GM23248 (cell line): ENCODE measurements around the gene FOXA1. TPM values are rescaled to one million over a fixed set of nuclear protein-coding genes. Genes with fewer than 3 reads are reported as not detected.

Source experiments
- DNase-seq: peaks from one replicate; pipeline ENCODE4 v3.0.0-alpha.2; 2015
- H2AFZ ChIP-seq: fragments of 200-600 bp; sonication (generic); 2 replicates; pipeline ENCODE4 v1.6.1; 2016; ENCODE audit warnings: antibody characterized with exemption
- H3F3A ChIP-seq: fragments of 200-600 bp; sonication (generic); 2 replicates; pipeline ENCODE4 v1.6.1; 2016; ENCODE audit warnings: mild to moderate bottlenecking, antibody characterized with exemption, mixed run types; ENCODE audit not compliant: insufficient read depth
- H3K27ac ChIP-seq: fragments of 200-600 bp; sonication (generic); 2 replicates; pipeline ENCODE4 v1.5.1; 2016; ENCODE audit warnings: mild to moderate bottlenecking
- H3K27me3 ChIP-seq: fragments of 200-600 bp; sonication (generic); replicated peaks from 2 replicates; pipeline ENCODE4 v1.6.1; 2016; ENCODE audit warnings: mild to moderate bottlenecking; ENCODE audit not compliant: insufficient read depth
- H3K36me3 ChIP-seq: fragments of 200-600 bp; sonication (generic); 2 replicates; pipeline ENCODE4 v1.6.1; 2016; ENCODE audit warnings: low read depth, mild to moderate bottlenecking
- H3K4me1 ChIP-seq: fragments of 200-600 bp; sonication (generic); 2 replicates; pipeline ENCODE4 v1.6.1; 2016; ENCODE audit warnings: mild to moderate bottlenecking; ENCODE audit not compliant: insufficient read depth
- H3K4me2 ChIP-seq: fragments of 200-600 bp; sonication (generic); one replicate; pipeline ENCODE4 v1.6.1; 2016; ENCODE audit warnings: mild to moderate bottlenecking; ENCODE audit not compliant: unreplicated experiment
- H3K4me3 ChIP-seq: fragments of 200-600 bp; sonication (generic); 2 replicates; pipeline ENCODE4 v1.5.1; 2016; ENCODE audit warnings: mild to moderate bottlenecking
- H3K79me2 ChIP-seq: fragments of 200-600 bp; sonication (generic); 2 replicates; pipeline ENCODE4 v1.6.1; 2016; ENCODE audit warnings: mild to moderate bottlenecking; ENCODE audit not compliant: insufficient read depth
- H3K9ac ChIP-seq: fragments of 200-600 bp; sonication (generic); 2 replicates; pipeline ENCODE4 v1.6.1; 2016; ENCODE audit warnings: mild to moderate bottlenecking
- H3K9me2 ChIP-seq: fragments of 200-600 bp; sonication (generic); 2 replicates; pipeline ENCODE4 v1.6.1; 2016; ENCODE audit warnings: mixed run types, mild to moderate bottlenecking, moderate library complexity; ENCODE audit not compliant: insufficient read depth
- H3K9me3 ChIP-seq: fragments of 200-600 bp; sonication (generic); one replicate; pipeline ENCODE4 v1.6.1; 2017; ENCODE audit warnings: low read depth
- H4K20me1 ChIP-seq: fragments of 200-600 bp; sonication (generic); 2 replicates; pipeline ENCODE4 v1.6.0; 2016; ENCODE audit not compliant: insufficient read depth
- EZH2 ChIP-seq: fragments of 200-600 bp; sonication (generic); IDR thresholded peaks from 2 replicates; pipeline ENCODE4 v1.6.1; 2018; ENCODE audit warnings: antibody characterized with exemption, mild to moderate bottlenecking; ENCODE audit not compliant: insufficient read depth, poor library complexity, severe bottlenecking
- EZH2phosphoT487 ChIP-seq: fragments of 200-600 bp; sonication (generic); IDR thresholded peaks from 2 replicates; pipeline ENCODE4 v1.6.1; 2018; ENCODE audit warnings: antibody characterized with exemption, moderate library complexity, mild to moderate bottlenecking, low read depth; ENCODE audit not compliant: insufficient read depth
- WGBS, 2 experiments: methylation state at CpG; one replicate each; pipeline ENCODE4 v1.1.6; 2015 to 2017; ENCODE audit warnings: low lambda C conversion rate in 2 of 2, low coverage in 1 of 2; ENCODE audit errors: missing lambda C conversion rate in 2 of 2; 5-methylcytosine and 5-hydroxymethylcytosine counted together
- in situ Hi-C: fragments of 300-500 bp; cut with MboI; formaldehyde crosslinking; loops from 2 replicates; pipeline ENCODE4 v1.15.0; 2020
- polyA plus RNA-seq: library from polyadenylated mRNA; unstranded; fragments of >200 nt; fragmentation: Nextera tagmentation; extraction: Ambion mirVana; gene quantifications from 2 replicates; pipeline ENCODE4 v1.2.1, GENCODE V29; 2016
- total RNA-seq: library from RNA; depleted of rRNA; stranded (reverse); fragments of >200 nt; shearing (Covaris generic); gene quantifications from 2 replicates; pipeline ENCODE4 v1.2.3, GENCODE V29; 2014

The FOXA1 gene
- total and polyA plus RNA-seq, 2 experiments from 2014 or later: 0.10 TPM; not detected in 1

DNA sequence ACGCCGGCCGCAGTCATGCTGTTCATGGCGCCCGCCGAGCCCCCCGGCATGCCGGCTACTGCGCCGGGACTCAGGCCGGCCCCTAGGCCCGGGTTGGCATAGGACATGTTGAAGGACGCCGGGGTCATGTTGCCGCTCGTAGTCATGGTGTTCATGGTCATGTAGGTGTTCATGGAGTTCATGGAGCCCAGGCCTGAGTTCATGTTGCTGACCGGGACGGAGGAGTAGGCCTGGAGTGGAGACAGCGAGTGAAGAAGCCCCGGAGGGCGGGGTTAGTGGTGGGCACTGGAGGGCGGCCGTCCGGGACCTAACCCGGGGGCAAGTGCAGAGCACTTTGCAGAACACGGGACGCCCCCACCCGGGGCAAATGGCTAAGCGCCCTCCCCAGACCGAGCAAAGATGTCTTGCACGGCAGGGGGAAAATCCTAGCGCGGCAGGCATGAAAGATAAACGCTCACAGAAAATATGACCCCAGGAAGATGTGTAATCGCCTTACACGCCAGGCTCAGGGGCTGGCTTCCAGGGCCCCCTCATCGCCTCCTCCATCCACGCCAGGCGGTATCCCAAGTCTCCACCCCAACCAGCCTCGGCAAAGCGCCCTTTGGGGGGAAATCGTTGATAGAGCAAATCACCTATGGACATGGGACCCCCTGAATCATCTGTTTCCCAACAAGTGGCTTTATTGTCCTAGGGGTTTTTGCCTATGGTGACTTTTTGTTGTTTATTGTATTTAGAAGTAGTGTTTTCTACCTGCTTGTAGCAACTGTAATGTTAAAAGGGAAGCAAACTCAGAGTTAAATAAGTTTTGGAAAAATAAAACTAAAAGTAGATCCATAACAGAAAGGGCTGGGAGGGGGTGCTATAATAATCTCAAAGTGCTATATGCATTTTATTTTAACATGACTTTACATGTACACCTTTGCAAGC, 2.3 kb downstream of the FOXA1 start:
- H3K4me2 ChIP-seq: no peak overlapping the region
- H3K79me2 ChIP-seq: no peaks in the 10 kb centered on the region
- no peak overlapping the region for H3K9ac ChIP-seq
- no peaks in the 10 kb centered on the region for H3K9me2 ChIP-seq
- in situ Hi-C loops: no loop called here
- H3K27ac ChIP-seq: no peak overlapping the region
- TF ChIP-seq EZH2 (no peak), EZH2phosphoT487 (no peak)
- H2AFZ ChIP-seq: no peak overlapping the region
- no peak overlapping the region for H3K4me3 ChIP-seq
- H3K36me3 ChIP-seq: no peaks in the 10 kb centered on the region
- no peaks in the 10 kb centered on the region for H4K20me1 ChIP-seq
- H3F3A ChIP-seq: no peaks in the 10 kb centered on the region
- H3K9me3 ChIP-seq: no peaks in the 10 kb centered on the region
- WGBS, 2 experiments: 16 to 17% methylated on average over 38 to 42 of the region's 42 CpGs
- peaks cover 5% of the 10 kb centered on the region; the same call in 1 of the 2 replicates for H3K4me1 ChIP-seq
- no peak for DNase-seq
- H3K27me3 ChIP-seq: peaks cover 74% of the 10 kb centered on the region

DNA sequence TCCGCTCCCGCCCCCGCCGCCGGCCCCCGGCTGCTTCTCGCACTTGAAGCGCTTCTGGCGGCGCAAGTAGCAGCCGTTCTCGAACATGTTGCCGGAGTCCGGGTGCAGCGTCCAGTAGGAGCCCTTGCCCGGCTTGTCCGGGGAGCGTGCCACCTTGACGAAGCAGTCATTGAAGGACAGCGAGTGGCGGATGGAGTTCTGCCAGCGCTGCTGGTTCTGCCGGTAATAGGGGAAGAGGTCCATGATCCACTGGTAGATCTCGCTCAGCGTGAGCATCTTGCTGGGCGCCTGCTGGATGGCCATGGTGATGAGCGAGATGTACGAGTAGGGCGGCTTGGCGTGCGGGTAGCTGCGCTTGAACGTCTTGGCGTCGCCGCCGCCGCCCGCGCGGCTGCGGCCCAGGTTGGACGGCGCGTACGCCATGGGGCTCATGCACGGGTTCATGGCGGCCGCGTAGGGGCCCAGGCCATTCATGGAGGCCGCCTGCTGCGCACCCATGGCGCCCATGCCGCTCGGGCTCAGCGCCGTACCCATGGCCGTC, 3.0 kb downstream of the FOXA1 start:
- TF ChIP-seq EZH2 (peak; percentile 83), EZH2phosphoT487 (no peak)
- Histone ChIP-seq H3K79me2 (no peaks in the 10 kb centered on the region), H3K9me2 (no peaks in the 10 kb centered on the region), H3K9me3 (no peaks in the 10 kb centered on the region), H3K4me2 (no peak overlapping the region), H4K20me1 (no peaks in the 10 kb centered on the region), H3K4me1 (peaks cover 5% of the 10 kb centered on the region; the same call in 1 of the 2 replicates), H3K27me3 (peaks cover 74% of the 10 kb centered on the region), H3K4me3 (no peak overlapping the region), H3K36me3 (no peaks in the 10 kb centered on the region), H3K9ac (no peak overlapping the region), H3F3A (no peaks in the 10 kb centered on the region), H3K27ac (no peak overlapping the region), H2AFZ (no peak overlapping the region)
- 11 to 15% methylated on average over 45 to 57 of the region's 58 CpGs for WGBS, 2 experiments
- DNase-seq: no peak
- in situ Hi-C loops: no loop called here

DNA sequence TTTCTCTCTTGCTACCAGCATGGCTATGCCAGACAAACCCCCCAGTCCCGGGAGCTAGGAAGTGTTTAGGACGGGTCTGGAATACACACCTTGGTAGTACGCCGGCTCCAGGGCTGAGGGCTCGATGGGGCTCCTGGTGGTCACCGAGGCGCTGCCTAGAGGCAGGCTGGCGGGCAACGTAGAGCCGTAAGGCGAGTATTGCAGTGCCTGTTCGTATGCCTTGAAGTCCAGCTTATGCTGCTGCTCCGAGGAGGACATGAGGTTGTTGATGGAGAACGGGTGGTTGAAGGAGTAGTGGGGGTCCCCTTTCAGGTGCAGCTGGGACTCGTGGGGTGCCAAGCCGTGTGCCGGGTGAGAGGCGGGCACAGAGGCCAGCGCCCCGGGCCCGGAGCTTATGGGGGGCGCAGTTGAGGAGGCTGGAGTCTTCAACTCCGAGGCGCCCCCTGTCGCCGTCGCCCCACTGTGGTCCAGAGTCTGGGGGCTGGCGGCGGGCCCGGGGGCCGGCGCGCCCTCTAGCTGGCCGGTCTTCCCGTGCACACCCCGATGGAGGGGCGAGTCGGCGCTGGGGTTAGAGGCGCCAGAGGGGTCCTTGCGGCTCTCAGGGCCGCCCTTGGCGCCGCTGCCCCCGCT, 3.6 kb downstream of the FOXA1 start:
- no peak overlapping the region for H3K9ac ChIP-seq
- H4K20me1 ChIP-seq: no peaks in the 10 kb centered on the region
- 4 to 5% methylated on average over 26 to 28 of the region's 45 CpGs for WGBS, 2 experiments
- no peak overlapping the region for H3K27ac ChIP-seq
- DNase-seq: no peak
- peaks cover 5% of the 10 kb centered on the region; the same call in 1 of the 2 replicates for H3K4me1 ChIP-seq
- H3K9me3 ChIP-seq: no peaks in the 10 kb centered on the region
- no peaks in the 10 kb centered on the region for H3K9me2 ChIP-seq
- no peaks in the 10 kb centered on the region for H3F3A ChIP-seq
- TF ChIP-seq EZH2: no peak
- no peak for TF ChIP-seq EZH2phosphoT487
- no peak overlapping the region for H3K4me3 ChIP-seq
- in situ Hi-C loops: no loop called here
- no peaks in the 10 kb centered on the region for H3K79me2 ChIP-seq
- peaks cover 74% of the 10 kb centered on the region for H3K27me3 ChIP-seq
- no peak overlapping the region for H2AFZ ChIP-seq
- no peak overlapping the region for H3K4me2 ChIP-seq
- H3K36me3 ChIP-seq: no peaks in the 10 kb centered on the region

DNA sequence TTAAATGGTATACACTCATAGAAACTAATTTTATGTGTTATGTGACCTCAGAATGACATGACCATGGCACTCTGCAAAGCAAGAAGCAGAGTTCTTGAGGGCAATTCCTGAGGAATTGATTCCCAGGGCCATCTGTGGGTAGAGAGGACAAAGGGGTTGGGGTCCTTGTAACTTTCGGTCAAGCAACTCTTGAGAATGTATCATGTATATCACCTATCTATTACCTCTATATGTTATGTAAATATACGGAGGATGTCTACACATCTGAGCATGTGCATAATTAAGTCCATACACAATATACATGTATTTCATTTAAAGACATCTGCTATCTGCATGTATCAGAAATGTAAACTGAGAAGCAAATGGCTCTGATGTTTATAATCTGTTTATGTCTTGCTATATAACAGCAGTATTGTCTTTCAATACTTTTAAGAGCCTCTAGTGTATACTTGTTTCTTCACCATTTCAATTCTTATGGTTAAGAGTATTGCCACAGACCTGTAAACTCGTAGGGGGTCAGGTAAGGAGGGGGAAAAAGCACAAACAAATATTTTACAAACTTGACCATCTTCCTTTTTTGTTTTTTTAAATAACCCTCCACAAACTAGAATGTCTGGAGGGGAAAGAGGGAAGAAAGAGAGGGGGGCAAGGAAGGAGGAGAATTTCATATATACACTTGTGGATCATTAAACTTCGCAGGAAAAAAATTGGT, 4.5 kb downstream of the FOXA1 start:
- H3F3A ChIP-seq: no peaks in the 10 kb centered on the region
- TF ChIP-seq EZH2 (no peak), EZH2phosphoT487 (no peak)
- no peak overlapping the region for H2AFZ ChIP-seq
- in situ Hi-C loops: no loop called here
- H3K9ac ChIP-seq: no peak overlapping the region
- H3K9me3 ChIP-seq: no peaks in the 10 kb centered on the region
- no peak overlapping the region for H3K4me3 ChIP-seq
- no peaks in the 10 kb centered on the region for H4K20me1 ChIP-seq
- no peaks in the 10 kb centered on the region for H3K36me3 ChIP-seq
- WGBS, 2 experiments: 14 to 16% methylated on average over 4 of the region's 4 CpGs
- H3K9me2 ChIP-seq: no peaks in the 10 kb centered on the region
- no peak overlapping the region for H3K27ac ChIP-seq
- peaks cover 74% of the 10 kb centered on the region for H3K27me3 ChIP-seq
- DNase-seq: no peak
- peaks cover 1% of the 10 kb centered on the region; the same call in 1 of the 2 replicates for H3K4me1 ChIP-seq
- H3K79me2 ChIP-seq: no peaks in the 10 kb centered on the region
- H3K4me2 ChIP-seq: no peak overlapping the region
